Measurements from ENCODE around the gene ROR1. TPM values are rescaled to one million over a fixed set of nuclear protein-coding genes. Genes with fewer than 3 reads are reported as not detected.

The ROR1 gene
- polyA plus RNA-seq, 1 donor, result 8.8 TPM

GRCh38 chr1:63856924-63857323, 83.1 kb downstream of the ROR1 start:
- no peak for DNase-seq (ENCODE audit: low read depth)

- no peak for DNase-seq (ENCODE audit: low read depth)
Observed at GRCh38 chr1:63857478-63857877, 83.7 kb downstream of the ROR1 start.

- DNase-seq (ENCODE audit: low read depth), result no peak
Observed at GRCh38 chr1:63858153-63858552, 84.3 kb downstream of the ROR1 start.

GRCh38 chr1:63859480-63860275, 85.9 kb downstream of the ROR1 start:
- DNase-seq (ENCODE audit: low read depth), result no peak

DNA sequence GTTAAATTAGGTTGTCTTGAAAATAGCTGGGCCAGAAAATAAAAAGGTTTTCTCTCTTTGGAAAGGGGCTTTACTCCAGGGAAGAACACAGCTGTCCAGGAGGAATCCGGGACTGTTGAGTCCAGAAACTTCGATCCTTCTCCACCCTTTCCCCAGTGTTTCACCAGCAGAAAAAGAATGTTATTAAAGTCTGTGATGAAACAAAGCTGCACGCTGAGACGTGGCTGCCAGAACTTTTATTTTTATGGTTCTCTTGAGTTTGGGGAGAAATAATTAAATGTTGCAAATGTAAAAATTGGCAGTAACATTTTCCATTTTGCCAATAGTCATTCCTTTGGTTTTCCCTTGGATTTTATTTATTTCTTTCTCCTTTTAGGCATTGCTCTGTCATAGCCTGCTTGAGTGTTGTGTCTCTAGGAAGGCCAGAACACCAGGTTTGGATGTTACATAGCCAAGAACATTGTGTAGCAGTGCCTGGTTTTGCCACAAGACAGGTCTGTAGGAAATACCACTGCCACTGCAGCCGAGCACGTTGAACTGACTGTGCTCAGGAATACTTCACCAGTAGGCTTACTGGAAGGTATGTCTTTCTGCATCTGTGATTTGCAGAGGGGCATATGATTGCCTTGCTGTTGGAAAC, 87.4 kb downstream of the ROR1 start:
- DNase-seq (ENCODE audit: low read depth), result peak; percentile 44

GRCh38 chr1:63863145-63863544, 89.3 kb downstream of the ROR1 start:
- DNase-seq (ENCODE audit: low read depth), result no peak

GRCh38 chr1:63864224-63864641, 90.4 kb downstream of the ROR1 start:
- DNase-seq (ENCODE audit: low read depth), result no peak

DNA sequence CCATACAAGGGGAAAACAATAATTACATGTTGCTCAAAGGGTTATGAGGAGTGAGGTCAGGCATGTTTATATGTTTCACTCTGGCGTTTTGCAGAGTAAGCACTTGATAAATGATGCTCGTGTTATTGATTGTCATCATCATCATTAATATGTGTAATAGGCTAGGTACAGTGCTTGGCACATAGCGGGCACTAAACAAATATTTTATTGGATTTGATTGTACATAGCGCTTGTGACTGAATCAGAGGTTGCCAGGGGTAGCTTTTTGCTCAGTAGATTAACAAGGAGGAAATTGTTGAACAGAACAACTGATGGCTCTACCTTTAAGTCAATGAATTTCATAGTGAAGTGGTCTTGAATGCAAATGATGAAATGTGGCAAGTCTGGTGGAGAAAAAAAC, 91.7 kb downstream of the ROR1 start:
- no peak for DNase-seq (ENCODE audit: low read depth)

DNA sequence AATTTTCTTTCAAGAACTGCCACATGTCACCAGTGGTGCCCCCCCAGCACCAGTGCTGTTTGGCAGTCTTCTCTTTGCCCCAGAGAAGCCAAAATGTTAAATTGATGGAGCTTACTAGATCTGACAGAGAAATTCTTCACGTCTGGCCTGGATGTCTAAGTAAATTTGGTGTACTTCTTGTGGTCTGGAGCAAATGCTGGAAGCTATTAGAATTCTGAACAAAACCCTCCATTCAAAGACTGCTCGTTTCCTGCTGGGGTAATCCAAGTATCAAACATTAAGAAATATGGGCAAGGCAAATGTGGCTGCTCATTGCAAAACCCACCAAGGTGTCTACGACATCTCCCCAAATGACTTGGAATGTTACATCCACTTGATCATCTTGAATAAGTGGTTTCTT, 92.3 kb downstream of the ROR1 start:
- DNase-seq (ENCODE audit: low read depth), result no peak

DNA sequence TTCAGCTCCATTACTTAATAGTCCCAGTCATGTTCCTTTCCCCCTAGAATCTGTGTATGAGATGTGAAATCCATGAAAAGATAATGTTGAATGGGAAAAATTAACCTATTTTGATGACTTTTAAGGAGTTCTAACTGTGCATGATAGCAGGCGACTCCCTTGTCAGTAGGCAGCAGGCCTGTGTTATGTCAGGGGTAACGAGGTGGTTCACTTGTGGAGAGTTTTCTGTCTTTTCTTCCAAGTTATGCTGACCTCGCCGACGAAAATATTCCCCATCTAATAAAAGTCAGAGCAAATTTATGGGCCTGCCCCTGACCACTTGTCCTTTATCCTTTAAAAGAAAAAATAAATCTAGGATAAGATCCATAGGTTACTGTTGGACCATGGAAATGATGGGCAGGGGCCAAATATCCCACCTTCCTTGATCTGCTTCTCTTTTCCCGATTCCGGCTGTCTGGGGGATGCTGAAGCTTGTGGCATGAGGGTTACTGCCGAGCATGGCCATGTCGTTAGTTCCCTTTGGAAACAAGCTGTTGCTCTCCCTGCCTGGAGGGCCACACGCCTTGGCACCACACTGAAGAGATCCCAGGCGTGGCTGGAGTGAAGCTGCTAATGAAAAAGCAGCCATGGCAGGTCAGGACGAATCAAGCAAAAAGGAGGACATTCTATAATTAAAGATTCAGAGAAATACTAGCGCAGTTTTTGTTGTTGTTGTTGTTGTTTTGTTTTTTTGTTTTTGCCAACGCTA, 93.8 kb downstream of the ROR1 start:
- DNase-seq (ENCODE audit: low read depth), result no peak

DNA sequence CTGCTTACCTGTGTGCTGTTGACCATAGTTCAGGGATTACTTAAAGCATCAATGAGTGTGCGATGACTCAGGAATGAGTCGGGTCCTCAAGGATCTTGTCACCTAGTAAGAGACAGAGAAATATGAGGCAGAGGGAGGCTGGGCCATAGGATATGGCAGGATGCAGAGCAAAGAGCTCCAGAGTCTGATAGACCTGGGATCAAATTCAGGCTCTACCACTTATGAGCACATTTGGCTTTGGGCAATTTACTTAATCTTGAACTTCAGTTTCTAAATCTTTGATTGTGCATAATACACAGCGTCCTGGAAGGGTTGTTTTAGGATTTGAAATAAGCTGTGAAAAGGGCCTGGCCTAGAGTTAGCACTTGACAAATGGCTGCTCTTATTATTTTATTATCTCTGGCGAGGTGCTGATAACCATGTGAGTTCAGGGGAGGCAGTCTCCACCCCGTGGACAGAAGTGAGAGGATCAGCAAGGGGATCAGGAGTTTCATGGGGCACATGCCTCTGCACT, 94.5 kb downstream of the ROR1 start:
- no peak for DNase-seq (ENCODE audit: low read depth)

- DNase-seq (ENCODE audit: low read depth), result no peak
Observed at GRCh38 chr1:63870152-63870551, 96.3 kb downstream of the ROR1 start.

DNA sequence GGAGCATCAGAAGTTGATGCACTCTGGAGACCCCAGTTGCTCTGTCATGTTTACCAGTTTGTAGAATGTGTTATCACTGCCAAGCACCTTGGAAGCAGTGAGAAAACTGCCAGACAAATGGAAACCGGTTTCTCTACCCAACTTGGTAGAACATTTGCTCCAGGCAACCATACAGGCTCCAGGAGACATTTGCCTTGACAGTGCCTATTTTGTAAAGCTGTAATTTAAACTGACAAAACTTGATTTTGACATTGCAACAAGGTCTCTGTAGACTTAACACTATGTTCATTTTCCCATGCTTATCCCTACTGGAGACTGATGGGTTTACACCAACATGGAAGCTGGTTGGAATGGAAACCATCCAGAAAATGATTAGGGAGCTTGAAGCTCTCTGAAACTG, 97.6 kb downstream of the ROR1 start:
- no peak for DNase-seq (ENCODE audit: low read depth)

DNA sequence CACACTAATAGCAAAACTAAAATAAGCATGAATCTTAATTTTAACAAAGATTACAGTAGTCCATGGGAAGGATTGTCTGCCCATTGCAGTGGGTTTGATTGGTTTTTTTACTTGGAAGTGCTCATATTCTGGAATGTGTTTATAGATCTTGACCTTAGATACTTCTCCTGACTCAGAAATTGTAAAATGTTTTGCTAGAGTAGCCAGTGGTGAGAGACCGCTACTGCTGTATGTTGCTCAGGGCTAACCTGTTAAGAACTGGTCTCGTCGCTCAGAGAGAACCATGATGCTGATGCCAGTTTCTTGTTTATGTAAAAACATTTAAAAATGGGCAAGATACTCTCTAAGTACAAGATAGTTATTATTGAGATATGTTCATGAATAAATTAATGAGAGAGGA, 99.9 kb downstream of the ROR1 start:
- no peak for DNase-seq (ENCODE audit: low read depth)

DNA sequence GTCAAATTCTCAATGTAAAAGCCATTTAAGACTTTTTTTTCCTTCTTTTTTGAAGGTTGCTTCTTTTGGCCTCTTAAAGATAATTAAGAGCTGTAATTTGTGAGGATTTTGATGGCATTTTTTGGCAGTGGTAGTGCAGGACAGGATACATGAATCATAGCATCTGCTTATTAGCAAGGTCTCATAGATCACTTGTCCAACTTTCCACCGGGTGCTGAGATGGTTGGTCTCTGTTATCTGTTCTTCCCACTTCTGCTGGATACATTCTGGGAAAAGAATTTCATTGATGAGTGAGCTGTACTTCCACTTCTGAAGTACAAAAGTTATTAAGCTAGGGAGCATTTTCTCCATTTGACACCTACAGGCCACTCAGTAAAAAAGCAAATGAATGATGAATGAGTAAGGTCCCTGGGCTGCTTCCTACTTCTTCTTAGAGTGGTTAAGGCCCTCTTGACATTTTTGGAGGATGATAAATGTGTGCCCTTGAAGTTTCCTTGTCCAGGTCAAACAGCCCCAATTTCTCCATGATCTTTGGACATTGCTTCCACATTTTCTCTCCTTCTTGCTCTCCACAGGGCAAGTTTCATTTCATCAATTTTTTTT, 100.6 kb downstream of the ROR1 start:
- DNase-seq (ENCODE audit: low read depth), result no peak

GRCh38 chr1:63875636-63876035, 101.8 kb downstream of the ROR1 start:
- DNase-seq (ENCODE audit: low read depth), result no peak

DNA sequence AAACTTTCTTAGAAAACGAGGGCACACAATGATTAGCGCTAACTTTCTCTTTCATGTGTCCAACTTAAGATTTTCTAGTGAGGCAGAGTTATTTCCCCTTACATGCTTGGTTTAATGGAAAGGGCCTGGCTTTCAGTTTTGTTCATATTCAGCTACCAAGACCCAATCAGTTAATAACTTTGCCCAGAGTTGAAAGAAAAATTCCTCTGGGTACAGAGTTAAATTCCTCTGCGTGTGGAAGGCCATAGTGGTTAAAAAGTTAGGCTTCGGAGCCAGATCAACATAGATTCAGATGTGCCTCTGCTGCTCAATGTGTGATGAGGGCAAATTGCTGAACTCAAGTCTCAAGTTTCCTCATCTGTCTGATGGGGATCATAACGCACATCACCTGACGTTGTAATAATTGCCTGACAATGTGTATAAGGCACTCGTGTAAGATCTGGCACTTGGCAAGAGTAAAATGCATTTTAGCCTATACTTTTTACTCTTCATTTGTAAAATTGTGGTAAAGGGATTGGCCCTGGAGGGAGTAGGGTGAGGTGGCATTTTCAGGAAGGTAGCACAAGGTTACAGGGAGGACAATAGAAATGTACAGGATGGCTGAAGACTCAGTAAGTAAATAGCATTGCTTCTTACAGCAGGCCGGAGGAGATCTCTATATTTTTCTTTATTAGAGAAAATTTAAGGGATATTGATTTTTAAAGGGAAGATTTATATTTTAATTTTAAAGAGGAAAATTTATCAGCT, 103.4 kb downstream of the ROR1 start:
- no peak for DNase-seq (ENCODE audit: low read depth)

DNA sequence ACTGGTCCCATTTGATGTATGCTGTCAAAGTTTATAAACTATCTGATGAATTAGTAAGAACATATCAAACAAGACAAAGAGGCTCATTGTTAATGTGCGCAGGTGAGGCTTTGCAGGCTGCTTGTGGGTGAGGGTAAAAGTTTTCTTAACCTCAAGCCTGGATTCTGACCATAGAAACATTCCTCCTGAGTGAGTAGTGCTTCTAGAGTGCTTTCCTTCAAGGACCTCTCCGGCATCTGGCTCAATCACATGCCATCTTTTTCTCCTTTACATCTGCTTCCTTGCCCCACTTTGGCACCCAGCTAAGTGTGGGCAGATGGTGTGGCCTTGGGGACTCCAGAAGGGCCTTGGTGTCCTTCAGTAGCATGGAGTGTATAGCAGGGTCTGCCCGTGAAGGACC, 104.0 kb downstream of the ROR1 start:
- no peak for DNase-seq (ENCODE audit: low read depth)

DNA sequence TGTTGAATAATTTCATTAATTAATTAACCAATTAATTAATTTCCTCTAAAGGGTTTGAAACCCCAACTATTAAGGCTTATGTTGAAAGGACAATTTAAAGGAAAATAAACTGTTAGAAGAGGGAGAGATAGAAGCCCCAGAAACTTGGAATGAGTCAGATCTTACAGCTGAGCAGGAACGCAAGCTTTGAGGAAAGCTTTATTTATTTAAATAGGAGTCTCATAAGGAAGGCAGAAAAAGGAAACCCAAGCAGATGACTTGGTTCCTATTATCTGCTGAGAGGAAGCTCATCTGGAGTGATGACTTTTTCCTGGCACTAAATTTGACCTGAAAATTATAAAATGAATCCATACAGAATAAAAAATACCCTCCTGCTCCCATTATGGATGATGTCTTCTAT, 105.1 kb downstream of the ROR1 start:
- no peak for DNase-seq (ENCODE audit: low read depth)

DNA sequence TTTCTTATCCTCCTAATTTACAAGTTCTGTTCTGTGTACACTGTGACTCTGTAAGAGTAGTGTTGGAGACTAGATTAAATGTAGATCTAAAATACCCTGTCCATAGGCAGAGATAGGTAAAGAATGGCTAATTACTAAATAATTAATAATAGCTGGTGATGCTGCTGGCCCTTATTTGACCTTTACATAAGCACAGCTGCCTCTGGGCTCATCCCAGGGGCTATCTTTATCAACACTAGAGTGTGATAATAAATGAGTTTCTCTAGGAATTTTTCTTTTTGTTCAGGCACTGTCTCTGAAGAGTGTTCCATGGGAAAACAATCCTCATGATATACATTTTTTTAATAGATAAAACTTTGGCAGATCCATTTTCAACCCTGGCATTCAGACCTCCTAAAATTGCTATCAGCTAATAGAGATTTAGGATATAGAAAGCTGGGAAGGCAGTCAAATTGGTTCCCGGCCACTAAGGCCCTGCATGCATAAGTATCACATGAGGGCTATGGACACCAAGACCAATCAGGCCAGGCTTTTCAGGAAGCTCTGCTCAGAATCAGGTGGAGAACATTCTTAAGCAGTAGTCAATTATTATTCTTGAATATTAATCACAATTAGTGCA, 107.2 kb downstream of the ROR1 start:
- no peak for DNase-seq (ENCODE audit: low read depth)

Measured in forelimb muscle (tissue), 1 donor.